ENCODE results near the gene METTL26. TPM values are rescaled to one million over a fixed set of nuclear protein-coding genes. Genes with fewer than 3 reads are reported as not detected.

Gene METTL26
- total and polyA plus RNA-seq, 10 of the 15 experiments (the other 5 are each of a cell fraction or from before 2014, with no cell fraction given): 5.4 to 163 (median 79.3) TPM

GRCh38 chr16:658679-659571, 22.8 kb upstream of the METTL26 start (continued):
- TF ChIP-seq RELB (IDR thresholded peaks at IDR 0.05; ENCODE audit: low read depth) (no peak), EGR1 (IDR thresholded peaks at IDR 0.05; ENCODE audit: borderline replicate concordance in 1 of 2, low read depth in 2 of 2, low read length in 2 of 2) (no peak), YBX1 (IDR thresholded peaks at IDR 0.05) (no peak)

- H3K9me3 ChIP-seq (replicated peaks; ENCODE audit: control insufficient read depth, insufficient read depth, low read length): no peaks in the 10 kb centered on the region
- DNase-seq (ENCODE audit: low read depth, low spot score) (no peak), ATAC-seq (no peak), FAIRE-seq (no peak)
- no peaks in the 10 kb centered on the region for H4K20me1 ChIP-seq (ENCODE audit: control insufficient read depth, insufficient read depth)
- H3K4me2 ChIP-seq (ENCODE audit: control insufficient read depth, insufficient read depth): no peak overlapping the region
- peaks cover 0 to 3% of the 10 kb centered on the region in 2 experiments; a peak in 2 of 4 replicates for H3K36me3 ChIP-seq (ENCODE audit: control insufficient read depth in 2 of 2, insufficient read depth in 2 of 2, low read length in 1 of 2)
- ChIA-PET SMC1A (ENCODE audit: uncharacterized antibody, unreplicated experiment) (no interaction called here), RAD21 (ENCODE audit: unreplicated experiment) (no interaction called here), POLR2A (no interaction called here), CTCF (no interaction called here)
- TF ChIP-seq E2F4 (IDR thresholded peaks at IDR 0.05; ENCODE audit: low read depth, low read length) (no peak), POLR2AphosphoS2 (IDR thresholded peaks at IDR 0.05; ENCODE audit: low read depth, low read length) (no peak)
- peaks cover 3% of the 10 kb centered on the region; the same call in 1 of the 2 replicates for H3K4me1 ChIP-seq (ENCODE audit: control insufficient read depth, insufficient read depth, low read length)
- 98% methylated on average over 20 of the region's 22 CpGs for WGBS (ENCODE audit: insufficient coverage, insufficient replicate concordance, low lambda C conversion rate, missing lambda C conversion rate)
- in situ Hi-C loops (cut with MboI) (no loop called here), intact Hi-C loops (cut with micrococcal nuclease; ENCODE audit: unreplicated experiment) (no loop called here)
- H3K27ac ChIP-seq (ENCODE audit: control insufficient read depth, insufficient read depth): no peak overlapping the region
- no peak overlapping the region for H2AFZ ChIP-seq (ENCODE audit: control insufficient read depth, low read depth, low read length)
- no peaks in the 10 kb centered on the region for H3K79me2 ChIP-seq (ENCODE audit: control insufficient read depth, insufficient read depth, low read length)
- H3K27me3 ChIP-seq (replicated peaks in 1 of 2; ENCODE audit: control insufficient read depth in 2 of 2, insufficient read depth in 2 of 2, low read length in 1 of 2): no peaks in the 10 kb centered on the region
- H3K4me3 ChIP-seq: no peak overlapping the region
- no peak overlapping the region for H3K9ac ChIP-seq (ENCODE audit: control insufficient read depth, insufficient read depth, low read length)
- no TSS peak for BruUV-seq (replicated peaks)
Measured at GRCh38 chr16:657487-657886, 21.4 kb upstream of the METTL26 start.

Measured in GM12878 (cell line).